Measurements from ENCODE around the gene C1QTNF5.

The C1QTNF5 gene

DNA sequence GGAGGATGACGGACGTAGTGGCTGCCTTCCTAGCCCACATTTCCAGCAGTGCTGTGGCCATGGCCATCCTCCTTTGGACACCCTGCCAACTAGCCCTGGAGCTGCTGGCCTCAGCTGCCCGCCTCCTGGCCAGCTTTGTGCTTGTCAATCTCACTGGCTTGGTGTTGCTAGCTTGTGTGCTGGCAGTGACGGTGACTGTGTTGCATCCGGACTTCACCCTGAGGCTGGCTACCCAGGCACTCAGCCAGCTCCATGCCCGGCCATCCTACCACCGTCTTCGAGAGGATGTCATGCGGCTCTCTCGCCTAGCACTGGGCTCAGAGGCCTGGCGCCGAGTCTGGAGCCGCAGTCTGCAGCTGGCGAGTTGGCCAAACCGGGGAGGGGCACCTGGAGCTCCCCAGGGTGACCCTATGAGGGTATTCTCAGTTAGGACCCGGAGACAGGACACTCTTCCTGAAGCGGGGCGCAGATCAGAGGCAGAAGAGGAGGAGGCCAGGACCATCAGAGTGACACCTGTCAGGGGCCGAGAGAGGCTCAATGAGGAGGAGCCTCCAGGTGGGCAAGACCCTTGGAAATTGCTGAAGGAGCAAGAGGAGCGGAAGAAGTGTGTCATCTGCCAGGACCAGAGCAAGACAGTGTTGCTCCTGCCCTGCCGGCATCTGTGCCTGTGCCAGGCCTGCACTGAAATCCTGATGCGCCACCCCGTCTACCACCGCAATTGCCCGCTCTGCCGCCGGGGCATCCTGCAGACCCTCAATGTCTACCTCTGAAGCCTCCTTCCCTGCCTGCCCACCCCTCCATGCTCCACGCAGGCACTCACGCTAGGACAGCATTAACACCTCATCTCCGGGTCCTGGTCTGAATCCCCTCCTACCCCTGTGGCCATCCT lies 4.8 kb downstream of the C1QTNF5 start:
- DNase-seq, result no peak

DNA sequence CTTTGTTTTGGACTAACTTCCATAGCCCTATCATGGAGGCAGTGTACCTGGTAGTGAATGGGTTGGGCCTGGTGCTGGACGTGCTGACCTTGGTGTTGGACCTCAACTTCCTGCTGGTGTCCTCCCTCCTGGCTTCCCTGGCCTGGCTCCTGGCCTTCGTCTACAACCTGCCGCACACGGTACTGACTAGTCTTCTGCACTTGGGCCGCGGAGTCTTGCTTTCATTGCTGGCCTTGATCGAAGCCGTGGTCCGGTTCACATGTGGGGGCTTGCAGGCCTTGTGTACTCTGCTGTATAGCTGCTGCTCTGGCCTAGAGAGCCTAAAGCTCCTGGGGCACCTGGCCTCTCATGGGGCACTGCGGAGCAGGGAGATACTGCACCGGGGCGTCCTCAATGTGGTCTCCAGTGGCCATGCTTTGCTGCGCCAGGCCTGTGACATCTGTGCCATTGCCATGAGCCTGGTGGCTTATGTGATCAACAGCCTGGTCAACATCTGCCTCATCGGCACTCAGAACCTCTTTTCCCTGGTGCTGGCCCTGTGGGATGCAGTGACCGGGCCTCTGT lies 5.5 kb downstream of the C1QTNF5 start:
- no peak for DNase-seq

DNA sequence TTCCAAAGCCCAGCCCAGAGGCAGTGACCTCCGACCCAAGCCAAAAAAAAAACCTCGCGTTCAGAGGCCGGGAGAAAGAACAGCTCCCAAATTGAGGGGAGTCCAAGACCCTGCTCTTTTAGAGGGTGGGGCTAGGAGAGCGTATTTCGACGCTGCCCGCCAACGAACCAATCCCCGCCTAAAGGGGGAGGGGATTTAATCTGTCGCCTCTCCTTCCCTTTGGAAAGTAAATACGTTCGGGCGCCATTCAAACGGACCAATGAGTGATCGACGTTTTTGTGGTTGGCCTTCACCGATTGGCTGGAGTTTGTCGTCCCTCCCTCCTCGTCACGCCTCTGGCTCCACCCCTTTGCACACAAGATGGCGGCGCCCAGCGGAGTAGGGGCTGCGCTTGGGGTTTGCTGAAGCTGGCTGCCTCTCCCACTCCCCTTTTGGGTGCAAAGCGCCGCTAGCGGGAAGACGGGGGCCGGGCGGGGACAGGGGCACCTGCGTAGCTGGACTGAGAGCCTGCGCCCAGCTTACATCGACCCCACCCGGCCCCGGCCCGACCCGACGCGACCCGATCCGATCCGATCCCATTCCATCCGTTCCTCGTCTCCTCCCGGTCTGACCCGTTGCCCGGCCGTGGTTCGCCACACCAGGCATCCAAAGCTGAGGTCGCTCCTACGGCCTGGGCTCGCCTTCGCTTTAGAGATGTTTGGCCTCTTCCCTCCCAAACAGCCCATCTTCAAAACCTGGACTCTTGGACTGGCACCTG lies 6.3 kb downstream of the C1QTNF5 start, which contains the start of gene RNF26:
Gene RNF26 (plus strand): TSS at position 354 of the 757 bp plus-strand sequence. CDS start 596 bp downstream, outside the sequence.
- DNase-seq, result peak; percentile 99

DNA sequence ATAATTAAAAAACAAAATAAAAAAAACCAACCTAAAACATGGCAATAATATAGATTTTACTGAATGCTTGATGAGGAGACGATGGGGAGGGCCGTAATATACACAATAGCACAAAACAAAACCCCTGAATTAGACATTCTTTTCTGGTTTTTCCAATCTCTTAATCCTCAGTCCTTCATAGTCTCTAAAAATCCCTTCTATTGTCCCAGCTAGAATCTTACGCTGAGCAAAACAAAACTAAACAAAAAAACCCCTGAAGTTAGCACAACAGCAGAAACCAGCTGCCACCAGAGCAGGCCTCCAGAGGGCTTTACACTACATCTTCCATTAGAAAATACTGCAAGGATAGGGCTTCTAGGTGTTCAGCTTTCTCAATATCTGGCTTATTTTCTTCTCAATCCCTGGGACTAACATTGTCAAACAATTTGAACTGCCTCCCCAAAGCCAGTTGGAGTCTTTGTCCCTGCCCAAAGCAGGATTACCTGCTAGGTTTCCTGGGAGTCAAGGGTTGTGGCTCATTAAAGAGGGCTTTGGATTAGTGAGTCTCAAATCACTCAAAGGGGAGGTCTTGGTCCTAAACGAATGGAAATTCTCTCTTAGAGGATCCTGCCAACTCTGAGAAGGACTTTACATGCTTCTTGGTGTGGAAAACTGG lies 8.4 kb downstream of the C1QTNF5 start:
- no peak for DNase-seq

DNA sequence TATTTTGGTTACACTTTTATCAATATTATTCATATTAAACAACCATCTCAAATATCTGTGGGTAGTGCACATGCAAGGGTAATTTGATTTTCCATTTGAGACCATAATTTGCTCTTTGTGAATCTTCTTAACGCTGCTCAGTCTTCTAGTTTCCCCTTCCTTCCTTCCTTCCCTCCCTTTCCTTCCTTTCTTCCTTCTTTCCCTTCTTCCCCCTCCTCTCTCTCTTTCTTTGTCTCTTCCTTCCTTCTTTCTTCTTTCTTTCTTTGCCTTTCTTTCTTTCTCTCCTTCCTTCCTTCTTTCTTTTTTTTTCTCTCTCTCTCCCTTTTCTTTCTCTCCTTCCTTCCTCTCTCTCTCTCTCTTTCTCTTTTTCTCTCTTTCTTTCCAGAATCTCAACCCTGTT lies 10.4 kb downstream of the C1QTNF5 start:
- no peak for DNase-seq

DNA sequence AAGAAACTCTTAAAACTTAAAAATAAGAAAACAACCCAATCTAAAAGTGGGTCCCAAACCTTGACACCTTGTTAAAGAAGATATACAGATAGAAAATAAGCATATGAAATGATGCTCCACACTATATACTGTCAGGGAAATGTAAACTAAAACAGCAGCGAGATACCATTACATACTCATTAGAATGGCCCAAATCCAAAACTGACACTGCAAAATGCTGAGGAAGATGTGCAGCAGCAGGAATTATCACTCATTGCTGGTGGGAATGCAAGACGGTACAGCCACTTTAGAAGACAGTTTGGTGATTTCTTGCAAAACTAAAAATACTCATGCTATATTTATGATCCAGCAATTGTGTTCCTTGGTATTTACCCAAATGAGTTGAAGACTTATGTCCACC lies 11.4 kb downstream of the C1QTNF5 start:
- no peak for DNase-seq

DNA sequence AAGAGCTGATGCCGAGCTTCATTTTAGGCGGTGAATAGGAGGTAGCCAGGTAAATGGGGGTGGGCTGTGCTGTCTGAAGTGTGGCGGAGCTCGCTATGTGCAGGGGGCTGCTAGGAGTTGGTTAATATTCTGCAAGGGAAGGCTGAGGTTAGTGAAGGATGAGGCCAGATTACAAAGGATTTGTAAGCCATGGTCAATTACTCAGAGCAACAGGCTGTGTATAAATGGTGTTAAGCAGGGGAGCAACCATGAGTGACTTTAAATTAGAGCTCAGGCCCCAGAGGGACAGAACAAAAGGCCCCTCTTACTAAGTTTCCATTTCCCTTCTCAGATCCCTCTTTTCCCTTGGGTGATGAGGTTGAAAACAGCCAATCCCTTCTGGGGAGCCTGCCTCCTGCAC lies 16.5 kb downstream of the C1QTNF5 start:
- DNase-seq, result no peak

DNA sequence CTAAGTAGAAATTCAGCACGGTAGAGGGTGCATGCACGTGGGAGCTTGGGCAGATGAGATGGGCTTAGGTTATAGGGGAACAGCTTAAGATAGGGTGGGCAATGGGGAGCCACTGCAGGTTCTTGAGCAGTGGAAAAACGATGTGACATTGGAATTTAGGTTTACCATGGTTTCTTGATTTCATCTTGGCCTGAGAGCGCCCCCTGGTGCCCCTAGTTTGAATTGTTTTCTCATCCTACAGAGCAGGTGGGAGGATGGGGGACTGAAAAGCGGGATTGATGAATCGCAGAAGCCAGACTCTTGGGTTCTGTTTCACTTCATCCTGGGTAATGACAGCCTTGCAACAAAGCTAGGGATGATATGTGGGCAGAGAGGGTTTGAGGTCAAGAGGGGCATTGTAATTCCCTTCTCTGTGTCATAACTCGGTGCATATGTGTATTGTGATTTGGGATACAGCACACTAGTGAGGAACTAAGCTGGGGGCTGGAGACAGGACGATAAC lies 17.1 kb downstream of the C1QTNF5 start:
- peak; percentile 72 for DNase-seq

DNA sequence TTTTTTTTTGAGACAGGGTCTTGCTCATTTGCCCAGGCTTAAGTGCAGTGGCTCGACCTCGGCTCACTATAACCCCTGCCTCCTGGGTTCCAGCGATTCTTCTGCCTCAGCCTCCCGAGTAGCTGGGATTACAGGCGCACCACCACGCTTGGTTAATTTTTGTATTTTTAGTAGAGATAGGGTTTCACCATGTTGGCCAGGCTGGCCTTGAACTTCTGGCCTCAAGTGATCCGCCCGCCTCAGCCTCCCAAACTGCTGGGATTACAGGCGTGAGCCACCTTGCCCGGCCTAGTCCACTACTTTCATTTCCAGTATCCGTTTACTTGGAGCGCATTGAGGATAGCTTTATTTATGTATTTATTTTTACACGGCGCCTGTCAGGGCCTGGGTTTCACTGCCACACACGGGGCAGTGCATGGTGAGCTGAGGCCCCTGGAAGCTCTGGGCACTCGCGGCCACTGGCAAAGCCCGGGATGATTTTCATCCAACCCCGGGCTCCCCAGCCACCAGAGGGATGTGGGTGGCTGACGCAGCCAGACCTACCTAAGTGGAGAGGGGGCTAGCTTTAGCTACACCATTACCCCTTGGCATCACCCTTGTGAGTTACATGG lies 17.7 kb downstream of the C1QTNF5 start:
- no peak for DNase-seq

DNA sequence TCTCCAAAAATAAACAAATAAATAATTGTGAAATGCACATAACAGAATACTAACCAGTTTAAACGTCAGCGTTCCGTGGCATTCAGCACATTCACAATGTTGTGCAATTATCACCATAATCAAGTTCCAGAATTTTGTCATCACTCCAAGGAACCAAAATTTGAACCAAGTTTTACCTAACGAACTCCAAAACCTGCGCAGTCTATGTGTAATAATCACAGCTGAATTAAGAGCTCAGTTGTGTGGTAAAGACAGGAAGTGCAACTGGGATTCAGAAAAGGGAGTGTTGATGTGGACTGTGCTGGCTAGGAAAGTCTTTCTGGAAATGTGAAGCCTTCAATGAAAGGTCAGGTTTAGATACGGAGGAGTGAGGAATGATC lies 18.3 kb downstream of the C1QTNF5 start:
- DNase-seq, result no peak

DNA sequence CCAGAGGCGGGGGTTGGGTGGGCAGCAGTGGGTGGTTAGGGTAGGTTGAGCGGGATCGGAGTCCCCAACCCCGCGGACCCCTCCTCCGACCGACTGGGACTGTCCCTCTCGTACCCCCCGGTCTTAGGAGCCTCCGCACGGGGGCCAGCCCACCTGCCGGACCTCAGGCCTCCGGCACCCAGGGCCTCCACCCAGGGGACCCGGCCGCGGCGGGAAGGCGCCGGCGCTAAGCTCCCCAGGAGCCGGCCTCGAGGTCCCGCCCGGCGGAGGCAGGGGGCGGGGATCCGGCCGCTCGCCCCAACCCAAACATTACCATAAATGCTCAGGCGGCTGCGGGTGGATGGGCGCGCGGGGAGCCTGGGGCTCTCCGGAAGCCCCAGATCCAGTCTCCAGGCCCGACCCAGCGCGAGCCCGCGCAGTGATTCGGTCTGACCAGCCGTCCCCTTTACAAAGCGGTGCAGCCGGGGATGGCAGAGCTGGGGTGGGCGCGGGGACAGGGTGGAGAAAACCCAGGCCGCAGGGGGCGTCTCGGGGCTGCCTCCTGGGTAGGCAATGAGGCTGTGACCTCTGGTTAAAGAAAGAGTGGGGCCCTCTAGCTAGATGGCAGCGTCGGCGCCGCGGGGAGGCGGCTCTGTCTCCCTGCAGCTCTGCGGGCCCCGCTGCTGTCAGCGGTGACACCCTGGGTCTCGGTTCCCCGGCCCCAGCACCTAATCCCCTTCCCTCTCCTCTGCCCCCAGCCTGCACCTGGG lies 19.7 kb downstream of the C1QTNF5 start:
- peak; percentile 79 for DNase-seq

DNA sequence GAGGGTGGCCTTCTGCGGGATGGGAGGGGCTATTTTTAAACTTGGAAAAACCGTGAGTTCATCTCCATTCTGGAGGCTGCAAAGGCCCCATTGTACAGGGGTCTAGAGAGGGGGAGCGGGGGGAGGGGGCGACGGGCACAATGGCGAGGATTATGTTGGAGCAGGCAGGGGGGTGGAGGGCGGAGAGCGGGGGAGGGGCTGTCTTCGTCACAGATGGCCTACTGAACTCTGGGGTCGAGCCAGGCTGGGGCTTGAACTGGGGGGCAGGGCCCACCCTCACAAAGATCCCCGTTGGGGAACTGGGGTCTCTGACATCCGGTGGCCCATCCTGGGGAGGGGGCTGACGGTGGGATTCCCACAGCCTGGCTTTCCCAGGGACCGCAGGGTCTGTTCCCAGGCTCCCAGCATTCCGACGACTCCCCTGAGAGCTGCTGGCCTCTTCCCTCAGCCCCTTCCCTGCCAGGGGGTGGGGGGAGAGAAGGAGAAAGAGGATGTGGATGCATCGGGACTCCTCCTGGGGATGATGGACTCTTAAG lies 20.4 kb downstream of the C1QTNF5 start:
- DNase-seq, result peak; percentile 67

DNA sequence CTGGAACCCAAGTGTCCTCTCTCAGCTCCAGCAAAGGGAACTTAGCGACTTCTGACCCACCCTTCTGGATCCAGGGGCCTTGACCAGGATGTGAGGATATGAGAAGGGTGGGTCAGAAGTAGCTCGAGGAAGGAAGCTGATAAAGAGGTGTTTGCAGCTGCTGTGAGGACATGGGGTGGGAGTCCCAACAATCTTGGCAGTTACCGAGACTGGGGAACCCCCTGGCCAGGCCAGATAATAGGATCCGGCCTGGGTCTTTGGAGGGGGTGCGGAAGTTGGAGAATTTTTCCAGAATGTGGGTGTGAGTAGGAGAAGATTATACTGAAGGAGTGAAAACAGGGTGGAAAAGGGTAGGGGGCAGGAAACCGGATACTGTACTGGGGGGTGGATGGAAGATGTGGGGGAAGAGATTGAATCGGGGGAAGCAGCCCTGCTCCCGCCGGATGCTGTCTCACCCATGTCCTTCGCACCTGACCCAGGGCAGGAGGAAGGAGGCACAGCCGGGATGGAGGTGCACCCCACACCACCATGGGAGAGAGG lies 20.9 kb downstream of the C1QTNF5 start:
- DNase-seq, result no peak

DNA sequence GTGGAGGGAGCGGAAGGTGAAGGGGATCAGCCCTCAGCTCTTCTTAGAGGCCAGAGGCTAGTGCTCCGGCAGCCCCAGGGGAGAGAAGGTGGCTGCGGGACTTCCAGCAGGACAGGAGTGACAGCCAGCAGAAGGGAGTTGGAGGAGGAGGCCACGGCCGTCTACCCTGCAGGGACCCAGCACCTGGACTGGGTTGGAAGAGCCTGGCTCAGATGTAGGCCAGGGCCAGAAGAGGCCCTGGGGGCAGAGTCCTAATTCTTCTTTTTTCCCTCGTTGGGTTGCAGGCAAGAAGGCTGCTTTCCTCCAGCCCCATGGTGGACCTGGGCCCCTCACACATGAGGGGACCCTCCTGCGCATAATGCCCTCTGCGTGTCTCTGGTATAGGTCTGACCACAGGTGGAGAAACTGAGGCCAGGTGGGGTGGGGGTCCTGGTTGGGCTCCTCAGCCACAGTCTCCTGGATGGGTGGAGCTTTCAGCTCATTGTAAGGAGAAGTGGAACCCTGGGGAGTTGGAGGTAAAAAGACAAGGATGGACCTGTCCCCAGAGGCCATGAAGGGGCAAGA lies 21.5 kb downstream of the C1QTNF5 start:
- no peak for DNase-seq

DNA sequence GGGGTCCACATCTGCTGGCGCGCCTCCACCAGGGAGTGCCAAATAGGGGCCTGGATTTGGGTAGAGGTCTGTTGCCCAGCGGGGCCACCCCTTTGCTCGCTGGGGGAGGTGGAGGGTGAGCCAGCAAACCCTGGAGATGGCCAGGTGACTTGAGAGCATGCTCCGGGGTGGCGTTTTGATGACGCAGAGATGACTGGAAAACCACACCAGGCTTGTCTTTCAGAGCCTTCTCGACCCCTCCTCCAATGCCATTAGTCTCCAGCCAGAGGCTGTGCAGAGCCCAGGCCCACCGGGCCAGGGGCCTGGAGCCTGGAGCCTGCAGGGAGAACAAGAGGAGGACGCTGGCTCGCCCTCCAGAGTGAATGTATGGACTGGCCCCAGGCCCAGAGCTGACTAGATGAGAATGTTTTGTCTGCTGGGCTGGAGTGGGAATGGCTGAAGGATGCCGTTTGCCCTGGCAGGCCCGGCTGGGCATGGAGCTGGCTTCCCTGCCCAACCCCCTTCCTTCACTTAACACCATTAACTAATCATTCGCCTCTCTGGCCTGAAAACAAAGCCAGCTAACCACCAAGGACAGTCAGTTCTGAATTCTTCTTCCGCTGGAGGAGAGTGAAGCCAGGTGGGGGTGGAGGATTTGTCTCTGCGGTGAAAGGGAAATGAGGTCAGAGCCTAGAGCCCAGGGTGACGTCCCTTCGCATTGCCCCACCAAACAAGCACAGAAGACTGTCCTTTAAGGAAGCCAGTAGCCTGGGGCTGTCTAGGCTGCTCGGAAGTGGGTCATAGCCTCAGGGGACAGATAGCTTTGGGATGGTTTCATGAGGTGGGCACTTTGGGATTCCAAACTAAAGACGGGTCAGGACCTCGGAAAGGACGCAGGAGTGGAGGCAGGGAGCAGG lies 22.2 kb downstream of the C1QTNF5 start:
- peak; percentile 67 for DNase-seq

DNA sequence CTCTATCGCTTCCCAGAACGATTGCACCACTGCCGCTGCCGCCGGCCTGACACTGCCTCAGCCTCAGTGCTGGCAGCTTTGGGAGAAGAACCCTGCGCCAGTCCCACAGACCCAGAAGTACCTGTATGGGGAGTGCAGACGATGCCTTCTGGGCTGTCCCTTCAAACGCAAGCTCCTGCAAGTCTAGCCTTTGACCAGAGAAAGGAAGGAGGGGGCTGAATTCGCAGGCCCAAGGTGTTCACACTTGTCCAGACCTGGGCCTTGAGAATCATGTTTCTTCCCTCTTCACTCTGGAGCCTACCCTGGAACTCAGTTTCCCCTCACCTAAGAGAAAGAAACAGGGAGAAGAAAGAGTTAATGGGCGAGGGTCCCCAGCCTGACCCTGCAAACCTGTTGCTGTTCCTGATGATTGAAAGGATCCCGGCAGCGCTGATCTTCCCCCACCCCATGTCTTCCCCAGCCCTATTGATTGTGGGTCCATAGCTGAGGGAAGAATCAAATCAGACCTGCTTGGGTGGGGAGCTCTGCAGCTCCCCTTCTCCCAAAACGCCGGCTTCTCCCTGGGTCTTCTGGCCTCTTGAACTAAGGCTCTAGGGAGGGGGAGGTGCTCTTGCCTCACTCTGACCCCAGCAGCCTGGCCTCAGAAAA lies 23.0 kb downstream of the C1QTNF5 start:
- no peak for DNase-seq

DNA sequence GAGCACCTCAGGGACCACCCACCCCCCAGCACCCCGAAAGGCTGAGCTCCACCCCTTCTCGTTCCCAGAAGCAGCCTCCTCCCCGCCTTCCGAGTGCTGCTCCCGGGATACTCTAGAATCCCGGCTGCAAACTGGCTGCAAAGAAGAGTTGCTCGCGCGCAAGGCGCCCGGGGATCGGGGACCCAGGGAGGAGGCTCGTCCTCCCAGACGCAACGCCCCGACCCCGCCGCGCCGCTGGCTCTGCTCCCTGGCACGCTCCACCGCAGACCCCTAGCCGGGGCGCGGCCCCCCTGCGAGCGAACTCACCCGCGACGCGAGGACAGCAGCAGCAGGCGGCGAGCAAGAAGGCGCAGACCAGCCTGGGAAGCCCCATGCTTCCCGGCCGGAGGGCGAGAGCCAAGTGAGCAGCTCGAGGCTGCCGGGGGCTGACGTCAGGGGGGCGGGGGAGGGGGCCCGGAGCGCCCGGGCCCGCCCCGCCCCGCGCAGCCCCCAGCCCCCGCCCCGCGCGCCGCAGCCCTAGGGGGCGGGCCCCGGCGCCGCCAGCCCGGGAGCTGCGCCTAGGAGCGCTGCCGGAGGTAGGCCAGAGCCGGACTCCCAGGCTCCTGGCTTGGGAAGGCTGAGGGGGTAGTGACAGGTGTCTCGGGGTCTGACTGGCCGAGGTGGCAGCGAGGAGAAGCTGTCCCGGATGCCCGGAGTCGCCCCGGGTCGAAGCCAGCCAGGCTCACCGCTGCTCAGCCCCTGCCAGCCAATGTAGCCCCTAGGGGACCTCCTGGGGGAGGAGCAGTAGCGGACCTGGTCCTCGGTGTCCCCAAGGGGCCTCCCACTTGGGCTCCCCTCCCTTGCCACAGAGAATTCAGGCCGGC lies 23.7 kb downstream of the C1QTNF5 start, which contains the start of gene MCAM:
Gene MCAM (minus strand): TSS at position 402 of the 863 bp plus-strand sequence. CDS start 29 bp downstream, at position 373.
- DNase-seq, result peak; percentile 56
